HAP-1 (cell line): ENCODE data around the gene C6orf89.
"Not testable (repeated sequence)": the region's sequence is repeated elsewhere in the genome, so short reads cannot be mapped to it uniquely, and the experiment has no call there.

Experiments used
- DNase-seq, 2 experiments: peaks; one replicate each; pipeline ENCODE4 v3.0.0-alpha.2; 2016 to 2020; ENCODE audit warnings: low spot score in 2 of 2
- H3K27me3 ChIP-seq: fragments of 250-450 bp; sonication (Bioruptor Pico); 2 replicates; pipeline ENCODE4 v1.5.1; 2020; ENCODE audit warnings: low read depth, mild to moderate bottlenecking, moderate library complexity
- H3K36me3 ChIP-seq: fragments of 250-450 bp; sonication (Bioruptor Pico); replicated peaks from 2 replicates; pipeline ENCODE4 v1.5.1; 2020; ENCODE audit warnings: mild to moderate bottlenecking
- H3K4me1 ChIP-seq: fragments of 250-450 bp; sonication (Bioruptor Pico); 2 replicates; pipeline ENCODE4 v1.5.1; 2020; ENCODE audit warnings: mild to moderate bottlenecking
- H3K4me3 ChIP-seq: fragments of 250-450 bp; sonication (Bioruptor Pico); 2 replicates; pipeline ENCODE4 v1.5.1; 2020; ENCODE audit warnings: mild to moderate bottlenecking, moderate library complexity
- H3K9me3 ChIP-seq: fragments of 250-450 bp; sonication (Bioruptor Pico); 2 replicates; pipeline ENCODE4 v1.5.1; 2020; ENCODE audit warnings: mild to moderate bottlenecking, moderate library complexity
- in situ Hi-C: fragments of 300-500 bp; cut with MboI; formaldehyde crosslinking; loops from 3 replicates; pipeline ENCODE4 v1.14.3; 2020; ENCODE audit warnings: low sequenced_read_pairs, inconsistent platforms, mixed read lengths

Gene C6orf89

GRCh38 chr6:36927691-36928546 lies 42.2 kb downstream of the C6orf89 start:
- Histone ChIP-seq H3K4me1 (peaks cover 2% of the 10 kb centered on the region; the same call in 1 of the 2 replicates), H3K4me3 (no peak overlapping the region), H3K9me3 (no peaks in the 10 kb centered on the region), H3K36me3 (no peaks in the 10 kb centered on the region; the same call in 1 of the 2 replicates), H3K27me3 (no peaks in the 10 kb centered on the region)
- DNase-seq = no peak
- in situ Hi-C loops = no loop called here

- no peak overlapping the region for H3K4me3 ChIP-seq
- in situ Hi-C loops = no loop called here
- H3K36me3 ChIP-seq = no peaks in the 10 kb centered on the region; the same call in 1 of the 2 replicates
- DNase-seq = no peak
- H3K4me1 ChIP-seq = peaks cover 2% of the 10 kb centered on the region; the same call in 1 of the 2 replicates
- H3K9me3 ChIP-seq = no peaks in the 10 kb centered on the region
- no peaks in the 10 kb centered on the region for H3K27me3 ChIP-seq
Measured at GRCh38 chr6:36928547-36928918, 42.8 kb downstream of the C6orf89 start.

GRCh38 chr6:36929152-36929551 lies 43.4 kb downstream of the C6orf89 start:
- in situ Hi-C loops = no loop called here
- Histone ChIP-seq H3K27me3 (no peaks in the 10 kb centered on the region), H3K9me3 (no peaks in the 10 kb centered on the region), H3K4me3 (no peak overlapping the region), H3K4me1 (peaks cover 2% of the 10 kb centered on the region; the same call in 1 of the 2 replicates), H3K36me3 (no peaks in the 10 kb centered on the region)
- no peak for DNase-seq

GRCh38 chr6:36929607-36930006 lies 43.9 kb downstream of the C6orf89 start:
- Histone ChIP-seq H3K4me3 (no peak overlapping the region), H3K27me3 (no peaks in the 10 kb centered on the region), H3K36me3 (no peaks in the 10 kb centered on the region), H3K9me3 (no peaks in the 10 kb centered on the region), H3K4me1 (peaks cover 2% of the 10 kb centered on the region; the same call in 1 of the 2 replicates)
- peak; percentile 23 to 71 for DNase-seq
- in situ Hi-C loops = no loop called here

GRCh38 chr6:36930483-36930882 lies 44.7 kb downstream of the C6orf89 start:
- Histone ChIP-seq H3K4me3 (no peak overlapping the region), H3K4me1 (peaks cover 2% of the 10 kb centered on the region; the same call in 1 of the 2 replicates), H3K9me3 (no peaks in the 10 kb centered on the region; the same call in 1 of the 2 replicates), H3K27me3 (no peaks in the 10 kb centered on the region), H3K36me3 (no peaks in the 10 kb centered on the region)
- DNase-seq = no peak
- in situ Hi-C loops = no loop called here

GRCh38 chr6:36933102-36933501 lies 47.4 kb downstream of the C6orf89 start:
- H3K27me3 ChIP-seq = no peaks in the 10 kb centered on the region
- H3K9me3 ChIP-seq = no peaks in the 10 kb centered on the region; the same call in 1 of the 2 replicates
- no peak overlapping the region for H3K4me3 ChIP-seq
- peaks cover 2% of the 10 kb centered on the region; the same call in 1 of the 2 replicates for H3K4me1 ChIP-seq
- in situ Hi-C loops = no loop called here
- no peak for DNase-seq
- no peaks in the 10 kb centered on the region for H3K36me3 ChIP-seq

GRCh38 chr6:36933519-36933918 lies 47.8 kb downstream of the C6orf89 start:
- in situ Hi-C loops = no loop called here
- H3K4me3 ChIP-seq = no peak overlapping the region
- no peaks in the 10 kb centered on the region; the same call in 1 of the 2 replicates for H3K9me3 ChIP-seq
- H3K4me1 ChIP-seq = peaks cover 2% of the 10 kb centered on the region; the same call in 1 of the 2 replicates
- no peaks in the 10 kb centered on the region for H3K27me3 ChIP-seq
- DNase-seq = no peak
- no peaks in the 10 kb centered on the region for H3K36me3 ChIP-seq

GRCh38 chr6:36934901-36935300 lies 49.1 kb downstream of the C6orf89 start:
- Histone ChIP-seq H3K4me3 (no peak overlapping the region), H3K36me3 (no peaks in the 10 kb centered on the region), H3K4me1 (no peaks in the 10 kb centered on the region), H3K27me3 (no peaks in the 10 kb centered on the region), H3K9me3 (no peaks in the 10 kb centered on the region; the same call in 1 of the 2 replicates)
- no peak for DNase-seq
- in situ Hi-C loops = no loop called here

- no peak for DNase-seq
- Histone ChIP-seq H3K4me1 (no peaks in the 10 kb centered on the region), H3K36me3 (no peaks in the 10 kb centered on the region), H3K9me3 (no peaks in the 10 kb centered on the region; the same call in 1 of the 2 replicates), H3K27me3 (no peaks in the 10 kb centered on the region), H3K4me3 (no peak overlapping the region)
- in situ Hi-C loops = no loop called here
Measured at GRCh38 chr6:36936824-36937223, 51.1 kb downstream of the C6orf89 start.

- DNase-seq = no peak
- H3K4me3 ChIP-seq = no peak overlapping the region
- no peaks in the 10 kb centered on the region for H3K36me3 ChIP-seq
- H3K9me3 ChIP-seq = no peaks in the 10 kb centered on the region; the same call in 1 of the 2 replicates
- no peaks in the 10 kb centered on the region for H3K27me3 ChIP-seq
- H3K4me1 ChIP-seq = no peaks in the 10 kb centered on the region
- in situ Hi-C loops = no loop called here
Measured at GRCh38 chr6:36937896-36938295, 52.1 kb downstream of the C6orf89 start.

- Histone ChIP-seq H3K9me3 (no peaks in the 10 kb centered on the region; the same call in 1 of the 2 replicates), H3K36me3 (no peaks in the 10 kb centered on the region), H3K4me3 (no peak overlapping the region), H3K27me3 (no peaks in the 10 kb centered on the region), H3K4me1 (no peaks in the 10 kb centered on the region)
- DNase-seq = no peak
- in situ Hi-C loops = no loop called here
Measured at GRCh38 chr6:36938536-36938935, 52.8 kb downstream of the C6orf89 start.

- H3K4me3 ChIP-seq, DNase-seq, H3K4me1 ChIP-seq, H3K27me3 ChIP-seq, H3K36me3 ChIP-seq, H3K9me3 ChIP-seq, in situ Hi-C loops: not testable (repeated sequence)
Measured at GRCh38 chr6:36939005-36939404, 53.3 kb downstream of the C6orf89 start.

GRCh38 chr6:36940027-36940426 lies 54.3 kb downstream of the C6orf89 start:
- in situ Hi-C loops = no loop called here
- Histone ChIP-seq H3K4me1 (no peaks in the 10 kb centered on the region), H3K36me3 (no peaks in the 10 kb centered on the region), H3K9me3 (no peaks in the 10 kb centered on the region), H3K27me3 (no peaks in the 10 kb centered on the region), H3K4me3 (no peak overlapping the region)
- no peak for DNase-seq

- H3K36me3 ChIP-seq, H3K4me1 ChIP-seq, DNase-seq, H3K27me3 ChIP-seq, in situ Hi-C loops, H3K4me3 ChIP-seq, H3K9me3 ChIP-seq: not testable (repeated sequence)
Measured at GRCh38 chr6:36941561-36941960, 55.8 kb downstream of the C6orf89 start.
